Measurements from ENCODE around the gene PHLPP1. TPM values are rescaled to one million over a fixed set of nuclear protein-coding genes. Genes with fewer than 3 reads are reported as not detected.

PHLPP1 gene
- total RNA-seq, 1 donor from 2014 or later, result 18.0 TPM

GRCh38 chr18:62795813-62796212 lies 80.5 kb downstream of the PHLPP1 start:
- TF ChIP-seq CTCF (IDR thresholded peaks at IDR 0.05; ENCODE audit: unreplicated experiment), result no peak
- no peaks in the 10 kb centered on the region for H3K27me3 Mint-ChIP-seq
- peaks cover 24% of the 10 kb centered on the region for H3K4me1 Mint-ChIP-seq (ENCODE audit: low read depth)
- H3K27ac Mint-ChIP-seq, result no peak overlapping the region
- no peaks in the 10 kb centered on the region for H3K9me3 Mint-ChIP-seq (ENCODE audit: low read depth)
- no peak for DNase-seq (ENCODE audit: low spot score, unreplicated experiment)
- no peak overlapping the region for H3K4me3 Mint-ChIP-seq (ENCODE audit: low read depth)
- H3K36me3 Mint-ChIP-seq (ENCODE audit: insufficient read depth), result no peaks in the 10 kb centered on the region

DNA sequence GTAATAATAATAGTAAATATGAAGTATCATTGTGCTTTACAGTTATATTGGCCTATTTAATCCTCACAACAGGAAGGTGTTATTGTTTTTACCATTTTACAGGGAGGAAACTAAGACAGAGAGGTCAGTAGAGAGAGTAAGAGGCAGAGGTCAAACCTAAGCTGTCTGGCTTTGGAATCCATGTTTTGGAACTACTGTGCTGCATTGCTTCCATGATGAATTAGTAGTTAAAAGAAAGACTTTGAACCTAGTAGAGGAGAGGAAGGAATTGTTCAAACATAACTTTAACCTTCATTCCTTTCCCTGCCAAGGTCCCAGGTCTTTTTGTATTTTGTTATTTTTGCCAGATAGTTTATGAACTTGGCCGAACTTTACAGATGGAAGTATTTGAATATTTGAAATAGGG lies 80.9 kb downstream of the PHLPP1 start:
- Mint-ChIP-seq H3K27me3 (no peaks in the 10 kb centered on the region), H3K4me1 (ENCODE audit: low read depth) (peaks cover 24% of the 10 kb centered on the region), H3K27ac (no peak overlapping the region), H3K36me3 (ENCODE audit: insufficient read depth) (no peaks in the 10 kb centered on the region), H3K9me3 (ENCODE audit: low read depth) (no peaks in the 10 kb centered on the region), H3K4me3 (ENCODE audit: low read depth) (no peak overlapping the region)
- no peak for DNase-seq (ENCODE audit: low spot score, unreplicated experiment)
- TF ChIP-seq CTCF (IDR thresholded peaks at IDR 0.05; ENCODE audit: unreplicated experiment), result no peak

GRCh38 chr18:62797329-62797728 lies 82.0 kb downstream of the PHLPP1 start:
- no peak for TF ChIP-seq CTCF (IDR thresholded peaks at IDR 0.05; ENCODE audit: unreplicated experiment)
- DNase-seq (ENCODE audit: low spot score, unreplicated experiment), result no peak
- H3K4me3 Mint-ChIP-seq (ENCODE audit: low read depth), result no peak overlapping the region
- peaks cover 27% of the 10 kb centered on the region for H3K4me1 Mint-ChIP-seq (ENCODE audit: low read depth)
- no peak overlapping the region for H3K27ac Mint-ChIP-seq
- no peaks in the 10 kb centered on the region for H3K9me3 Mint-ChIP-seq (ENCODE audit: low read depth)
- H3K36me3 Mint-ChIP-seq (ENCODE audit: insufficient read depth), result no peaks in the 10 kb centered on the region
- no peaks in the 10 kb centered on the region for H3K27me3 Mint-ChIP-seq

- Mint-ChIP-seq H3K4me3 (ENCODE audit: low read depth) (no peak overlapping the region), H3K9me3 (ENCODE audit: low read depth) (no peaks in the 10 kb centered on the region), H3K36me3 (ENCODE audit: insufficient read depth) (no peaks in the 10 kb centered on the region), H3K27me3 (no peaks in the 10 kb centered on the region), H3K27ac (no peak overlapping the region), H3K4me1 (ENCODE audit: low read depth) (peaks cover 27% of the 10 kb centered on the region)
- TF ChIP-seq CTCF (IDR thresholded peaks at IDR 0.05; ENCODE audit: unreplicated experiment), result no peak
- DNase-seq (ENCODE audit: low spot score, unreplicated experiment), result no peak
Measured at GRCh38 chr18:62799977-62800376, 84.6 kb downstream of the PHLPP1 start.

DNA sequence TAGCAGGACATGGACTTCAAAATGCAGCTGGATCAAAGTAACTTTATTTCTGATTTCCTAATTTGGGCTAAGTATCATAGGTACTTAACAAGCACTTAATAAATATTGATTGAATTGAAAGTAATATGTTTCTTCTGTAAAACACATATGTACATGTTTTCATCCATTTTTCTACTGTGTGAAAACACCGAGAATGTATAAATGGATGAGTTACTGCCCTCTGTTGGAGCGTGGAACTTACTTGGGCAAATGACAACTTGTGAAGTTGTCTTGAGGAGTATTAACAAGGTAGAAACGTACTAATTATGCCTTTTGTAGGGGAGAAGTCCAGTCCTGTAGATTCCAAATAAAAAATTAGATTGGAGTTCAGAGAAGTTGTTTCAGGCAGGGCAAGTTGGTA lies 87.2 kb downstream of the PHLPP1 start:
- peak overlapping the region; percentile 2 for H3K27ac Mint-ChIP-seq
- H3K9me3 Mint-ChIP-seq (ENCODE audit: low read depth), result no peaks in the 10 kb centered on the region
- DNase-seq (ENCODE audit: low spot score, unreplicated experiment), result no peak
- no peaks in the 10 kb centered on the region for H3K27me3 Mint-ChIP-seq
- no peak overlapping the region for H3K4me3 Mint-ChIP-seq (ENCODE audit: low read depth)
- H3K4me1 Mint-ChIP-seq (ENCODE audit: low read depth), result peaks cover 15% of the 10 kb centered on the region
- TF ChIP-seq CTCF (IDR thresholded peaks at IDR 0.05; ENCODE audit: unreplicated experiment), result no peak
- H3K36me3 Mint-ChIP-seq (ENCODE audit: insufficient read depth), result no peaks in the 10 kb centered on the region
